Measurements from ENCODE around the gene RIC3.

The RIC3 gene

DNA sequence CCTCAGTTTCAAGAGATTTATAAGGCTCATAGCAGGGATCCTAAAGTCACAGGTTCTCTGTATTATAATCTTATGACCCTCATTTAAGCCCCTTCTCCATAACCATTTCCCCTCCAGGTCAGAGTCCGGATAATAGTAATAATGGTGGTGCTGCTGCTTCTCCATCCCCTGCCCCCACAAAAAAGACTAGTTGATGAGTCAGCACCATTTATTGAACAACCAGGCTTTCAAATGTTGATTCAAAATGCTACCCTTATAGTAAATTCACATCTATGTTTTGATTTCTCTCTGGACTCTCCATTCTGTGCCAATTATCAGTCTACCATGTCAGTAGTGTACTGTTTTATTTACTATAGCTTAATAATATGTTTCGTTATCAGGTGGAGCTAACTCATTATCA is 17.6 kb upstream of the RIC3 start:
- Histone ChIP-seq H3K36me3 (no peaks in the 10 kb centered on the region), H3K27me3 (peaks cover 3% of the 10 kb centered on the region), H3K4me3 (ENCODE audit: low read depth in 1 of 2, low read length in 1 of 2) (no peak overlapping the region), H3K4me1 (ENCODE audit: control insufficient read depth in 1 of 2, insufficient read depth in 1 of 2, low read depth in 1 of 2, low read length in 1 of 2) (no peaks in the 10 kb centered on the region), H3K27ac (no peak overlapping the region), H3K9me3 (no peaks in the 10 kb centered on the region)
- TF ChIP-seq, protein P1, sequence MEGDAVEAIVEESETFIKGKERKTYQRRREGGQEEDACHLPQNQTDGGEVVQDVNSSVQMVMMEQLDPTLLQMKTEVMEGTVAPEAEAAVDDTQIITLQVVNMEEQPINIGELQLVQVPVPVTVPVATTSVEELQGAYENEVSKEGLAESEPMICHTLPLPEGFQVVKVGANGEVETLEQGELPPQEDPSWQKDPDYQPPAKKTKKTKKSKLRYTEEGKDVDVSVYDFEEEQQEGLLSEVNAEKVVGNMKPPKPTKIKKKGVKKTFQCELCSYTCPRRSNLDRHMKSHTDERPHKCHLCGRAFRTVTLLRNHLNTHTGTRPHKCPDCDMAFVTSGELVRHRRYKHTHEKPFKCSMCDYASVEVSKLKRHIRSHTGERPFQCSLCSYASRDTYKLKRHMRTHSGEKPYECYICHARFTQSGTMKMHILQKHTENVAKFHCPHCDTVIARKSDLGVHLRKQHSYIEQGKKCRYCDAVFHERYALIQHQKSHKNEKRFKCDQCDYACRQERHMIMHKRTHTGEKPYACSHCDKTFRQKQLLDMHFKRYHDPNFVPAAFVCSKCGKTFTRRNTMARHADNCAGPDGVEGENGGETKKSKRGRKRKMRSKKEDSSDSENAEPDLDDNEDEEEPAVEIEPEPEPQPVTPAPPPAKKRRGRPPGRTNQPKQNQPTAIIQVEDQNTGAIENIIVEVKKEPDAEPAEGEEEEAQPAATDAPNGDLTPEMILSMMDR (IDR thresholded peaks at IDR 0.05), result no peak

DNA sequence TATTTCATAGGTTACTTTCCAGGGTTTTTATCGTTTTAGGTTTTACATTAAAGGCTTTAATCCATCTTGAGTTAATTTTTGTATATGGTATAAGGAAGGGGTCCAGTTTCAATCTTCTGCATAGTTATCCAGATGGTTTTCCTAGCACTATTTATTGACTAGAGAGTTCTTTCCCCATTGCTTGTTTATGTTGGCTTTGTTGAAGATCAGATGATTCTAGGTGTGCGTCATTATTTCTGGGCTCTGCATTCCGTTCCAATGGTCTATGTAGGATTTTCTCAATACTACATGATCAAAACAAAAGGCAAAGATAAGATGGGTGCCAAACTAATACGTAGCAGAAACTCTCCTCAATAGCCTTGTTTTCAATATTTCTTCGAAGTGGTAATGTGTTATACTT is 14.3 kb upstream of the RIC3 start:
- Histone ChIP-seq H3K27ac (no peak overlapping the region), H3K27me3 (peaks cover 14% of the 10 kb centered on the region), H3K9me3 (no peaks in the 10 kb centered on the region), H3K36me3 (no peaks in the 10 kb centered on the region), H3K4me1 (ENCODE audit: control insufficient read depth in 1 of 2, insufficient read depth in 1 of 2, low read depth in 1 of 2, low read length in 1 of 2) (no peaks in the 10 kb centered on the region), H3K4me3 (ENCODE audit: low read depth in 1 of 2, low read length in 1 of 2) (no peak overlapping the region)
- TF ChIP-seq, protein P1 (IDR thresholded peaks at IDR 0.05), result no peak

DNA sequence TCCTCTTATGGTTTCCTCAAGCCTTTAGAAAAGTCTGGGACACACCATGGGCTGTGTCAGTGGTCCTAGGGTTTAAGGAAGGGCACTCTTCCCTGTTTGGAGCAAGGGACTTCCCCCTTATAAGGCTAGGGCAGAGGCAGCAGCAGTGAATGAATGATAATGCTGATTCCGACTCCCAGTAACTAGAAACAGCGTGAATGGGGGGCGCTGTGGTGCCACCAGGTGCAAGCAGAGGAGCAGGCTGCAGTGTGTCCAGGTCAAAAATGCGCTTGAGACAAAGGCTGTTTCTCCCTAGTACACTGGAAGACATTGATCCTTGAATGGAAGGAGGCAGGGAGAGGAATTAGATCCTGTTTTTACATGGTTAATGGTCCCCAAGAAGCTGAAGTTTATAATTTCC is 11.6 kb upstream of the RIC3 start:
- Histone ChIP-seq H3K4me1 (ENCODE audit: control insufficient read depth in 1 of 2, insufficient read depth in 1 of 2, low read depth in 1 of 2, low read length in 1 of 2) (no peaks in the 10 kb centered on the region), H3K36me3 (no peaks in the 10 kb centered on the region), H3K9me3 (no peaks in the 10 kb centered on the region), H3K27me3 (peaks cover 23% of the 10 kb centered on the region), H3K27ac (no peak overlapping the region), H3K4me3 (ENCODE audit: low read depth in 1 of 2, low read length in 1 of 2) (no peak overlapping the region)
- TF ChIP-seq, protein P1 (IDR thresholded peaks at IDR 0.05), result no peak

DNA sequence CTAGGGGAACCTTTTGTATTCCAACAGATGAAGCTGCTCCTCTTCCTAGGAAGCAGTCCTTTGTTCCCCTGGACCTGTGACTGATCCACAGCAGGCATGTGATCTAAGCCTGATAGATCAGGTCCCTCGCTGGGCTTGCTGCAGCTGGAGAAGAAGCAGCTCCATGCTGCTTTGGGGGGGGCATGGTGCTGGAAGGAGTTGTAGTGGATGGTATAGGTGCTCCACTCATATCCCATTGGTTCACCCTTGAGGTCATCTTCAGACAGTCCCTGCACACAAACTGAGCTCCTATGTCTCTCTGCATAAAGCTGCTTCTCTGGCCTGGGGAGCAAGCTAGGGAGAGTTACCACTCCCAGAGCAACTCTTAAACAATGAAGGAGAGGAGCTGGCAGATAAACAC is 9.5 kb upstream of the RIC3 start:
- Histone ChIP-seq H3K9me3 (no peaks in the 10 kb centered on the region), H3K4me1 (ENCODE audit: control insufficient read depth in 1 of 2, insufficient read depth in 1 of 2, low read depth in 1 of 2, low read length in 1 of 2) (no peaks in the 10 kb centered on the region), H3K27me3 (peaks cover 29% of the 10 kb centered on the region), H3K4me3 (ENCODE audit: low read depth in 1 of 2, low read length in 1 of 2) (no peak overlapping the region), H3K27ac (no peak overlapping the region), H3K36me3 (no peaks in the 10 kb centered on the region)
- TF ChIP-seq, protein P1 (IDR thresholded peaks at IDR 0.05), result no peak

DNA sequence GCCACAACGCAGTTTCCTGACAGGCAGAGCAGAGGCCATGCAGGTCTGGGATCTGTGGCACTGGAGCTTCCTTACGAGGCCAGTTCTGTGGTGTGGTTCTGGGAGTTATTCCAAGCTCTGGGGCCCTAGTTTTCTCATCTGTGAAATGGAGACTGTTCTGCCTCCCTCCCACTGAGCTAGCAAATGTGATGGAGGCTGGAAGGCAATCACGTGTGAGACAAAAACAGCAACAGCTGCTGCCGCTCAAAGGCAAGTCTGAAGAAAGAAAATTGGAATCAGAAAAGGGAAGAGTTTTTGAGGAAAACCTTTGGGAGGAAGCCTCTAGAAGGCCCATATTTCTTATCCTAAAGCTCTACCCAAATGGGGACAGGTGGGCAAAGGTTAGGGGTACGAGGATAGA is 8.3 kb upstream of the RIC3 start:
- no peak overlapping the region for H3K27ac ChIP-seq
- TF ChIP-seq, protein P1 (IDR thresholded peaks at IDR 0.05), result no peak
- H3K27me3 ChIP-seq, result peaks cover 26% of the 10 kb centered on the region
- no peak overlapping the region for H3K4me3 ChIP-seq (ENCODE audit: low read depth in 1 of 2, low read length in 1 of 2)
- H3K4me1 ChIP-seq (ENCODE audit: control insufficient read depth in 1 of 2, insufficient read depth in 1 of 2, low read depth in 1 of 2, low read length in 1 of 2), result no peaks in the 10 kb centered on the region
- H3K9me3 ChIP-seq, result no peaks in the 10 kb centered on the region
- no peaks in the 10 kb centered on the region for H3K36me3 ChIP-seq

DNA sequence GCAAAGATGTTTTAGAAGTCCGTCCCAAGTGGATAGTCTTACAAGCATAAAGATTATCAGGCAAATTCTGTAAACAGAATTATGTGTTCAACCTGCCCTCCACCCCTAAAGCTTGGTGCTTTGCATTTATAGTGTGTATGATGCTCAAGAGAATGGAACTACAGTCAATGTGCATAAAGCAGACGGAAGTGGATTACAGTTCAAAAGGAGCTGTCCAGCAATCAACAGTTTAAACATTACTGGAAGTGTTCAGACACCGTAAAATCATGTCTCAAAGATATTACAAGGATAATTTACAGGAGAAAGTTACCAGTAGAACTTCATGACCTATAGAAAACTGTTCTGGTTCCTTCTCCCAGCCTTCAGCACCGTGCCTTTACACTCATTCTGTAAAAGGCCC is 1.0 kb downstream of the RIC3 start:
- Histone ChIP-seq H3K27me3 (peaks cover 72% of the 10 kb centered on the region), H3K9me3 (no peaks in the 10 kb centered on the region), H3K36me3 (no peaks in the 10 kb centered on the region), H3K4me1 (ENCODE audit: control insufficient read depth in 1 of 2, insufficient read depth in 1 of 2, low read depth in 1 of 2, low read length in 1 of 2) (no peaks in the 10 kb centered on the region), H3K4me3 (ENCODE audit: low read depth in 1 of 2, low read length in 1 of 2) (no peak overlapping the region), H3K27ac (no peak overlapping the region)
- TF ChIP-seq, protein P1 (IDR thresholded peaks at IDR 0.05), result no peak
